SU-DHL-6 (cell line): Measurements from ENCODE around the gene SRI.

Source experiments
- H2AFZ ChIP-seq: fragments of 200-600 bp; sonication (generic); 2 replicates; pipeline ENCODE4 v1.6.1; 2014; ENCODE audit warnings: low read depth, mild to moderate bottlenecking, moderate library complexity, mixed read lengths, antibody characterized with exemption, low read length; ENCODE audit not compliant: severe bottlenecking
- H3F3A ChIP-seq: fragments of 200-600 bp; shearing (Covaris generic); 2 replicates; pipeline ENCODE4 v1.6.0; 2016; ENCODE audit warnings: antibody characterized with exemption, mild to moderate bottlenecking; ENCODE audit not compliant: insufficient read depth
- H3K27ac ChIP-seq: fragments of 200-600 bp; sonication (generic); 2 replicates; pipeline ENCODE4 v1.5.1; 2016; ENCODE audit warnings: low read depth, mild to moderate bottlenecking, low read length, moderate library complexity, mixed read lengths
- H3K27me3 ChIP-seq: fragments of 200-600 bp; sonication (generic), shearing (Covaris generic); 2 replicates; pipeline ENCODE4 v1.6.0; 2014; ENCODE audit warnings: mild to moderate bottlenecking, low read length
- H3K36me3 ChIP-seq: fragments of 200-600 bp; sonication (generic); 2 replicates; pipeline ENCODE4 v1.6.1; 2014; ENCODE audit warnings: mild to moderate bottlenecking, low read length, mixed read lengths
- H3K4me2 ChIP-seq: fragments of 300-600, 200-600 bp; shearing (Covaris generic), sonication (generic); 2 replicates; pipeline ENCODE4 v1.6.0; 2014; ENCODE audit warnings: low read length, low read depth, mild to moderate bottlenecking; ENCODE audit not compliant: poor library complexity, severe bottlenecking
- H3K4me3 ChIP-seq: fragments of 200-600 bp; sonication (generic); 2 replicates; pipeline ENCODE4 v1.5.1; 2014; ENCODE audit warnings: antibody characterized with exemption, low read length, mild to moderate bottlenecking, mixed read lengths; ENCODE audit not compliant: insufficient read depth, poor library complexity, severe bottlenecking
- H3K79me2 ChIP-seq: fragments of 200-600 bp; sonication (generic); 2 replicates; pipeline ENCODE4 v1.6.1; 2014; ENCODE audit warnings: mild to moderate bottlenecking, low read length, moderate library complexity; ENCODE audit not compliant: insufficient read depth
- H3K9ac ChIP-seq: fragments of 200-600 bp; sonication (generic); 2 replicates; pipeline ENCODE4 v1.7.0; 2014; ENCODE audit warnings: mild to moderate bottlenecking, low read length
- H3K9me2 ChIP-seq: fragments of 200-600 bp; sonication (generic); replicated peaks from 2 replicates; pipeline ENCODE4 v1.6.1; 2014; ENCODE audit warnings: low read length; ENCODE audit not compliant: insufficient read depth
- H3K9me3 ChIP-seq: fragments of 200-600 bp; sonication (generic); 2 replicates; pipeline ENCODE4 v1.6.1; 2014; ENCODE audit warnings: low read length, mixed read lengths; ENCODE audit not compliant: insufficient read depth
- H4K20me1 ChIP-seq: fragments of 200-600 bp; sonication (generic); 2 replicates; pipeline ENCODE4 v1.6.1; 2014; ENCODE audit warnings: low read depth, mild to moderate bottlenecking, antibody characterized with exemption, low read length, moderate library complexity, mixed read lengths
- CTCF ChIP-seq: fragments of 200-600 bp; sonication (generic); IDR thresholded peaks from one replicate; pipeline ENCODE4 v1.5.1; 2017; ENCODE audit warnings: antibody characterized with exemption, mild to moderate bottlenecking, low read length, moderate library complexity; ENCODE audit not compliant: insufficient read depth, poor library complexity, severe bottlenecking
- EZH2phosphoT487 ChIP-seq: fragments of 200-600 bp; sonication (generic), shearing (Covaris generic); conservative IDR thresholded peaks from 2 replicates; pipeline ENCODE4 v1.6.1; 2018; ENCODE audit warnings: mild to moderate bottlenecking, antibody characterized with exemption, low read length, moderate library complexity, mixed read lengths

SRI gene

GRCh38 chr7:88216276-88216675 is 3.6 kb downstream of the SRI start:
- H4K20me1 ChIP-seq: no peaks in the 10 kb centered on the region; the same call in 1 of the 2 replicates
- no peak overlapping the region for H2AFZ ChIP-seq
- H3F3A ChIP-seq: peaks cover 17% of the 10 kb centered on the region
- no peak overlapping the region for H3K9ac ChIP-seq
- peaks cover 36% of the 10 kb centered on the region for H3K36me3 ChIP-seq
- H3K4me3 ChIP-seq: no peak overlapping the region
- no peaks in the 10 kb centered on the region for H3K27me3 ChIP-seq
- peaks cover 58% of the 10 kb centered on the region for H3K79me2 ChIP-seq
- H3K4me2 ChIP-seq: no peak overlapping the region
- no peaks in the 10 kb centered on the region for H3K9me3 ChIP-seq
- no peak overlapping the region for H3K27ac ChIP-seq
- TF ChIP-seq EZH2phosphoT487 (no peak), CTCF (no peak)
- no peaks in the 10 kb centered on the region for H3K9me2 ChIP-seq

GRCh38 chr7:88215295-88215694 is 4.5 kb downstream of the SRI start:
- Histone ChIP-seq H4K20me1 (peaks cover 5% of the 10 kb centered on the region), H3K79me2 (peaks cover 58% of the 10 kb centered on the region), H3K9me2 (no peaks in the 10 kb centered on the region), H3K27me3 (no peaks in the 10 kb centered on the region), H3K9me3 (no peaks in the 10 kb centered on the region), H3K36me3 (peaks cover 43% of the 10 kb centered on the region), H3F3A (peaks cover 17% of the 10 kb centered on the region), H3K4me3 (no peak overlapping the region), H3K4me2 (no peak overlapping the region), H2AFZ (no peak overlapping the region), H3K9ac (no peak overlapping the region), H3K27ac (no peak overlapping the region)
- TF ChIP-seq EZH2phosphoT487: no peak
- TF ChIP-seq CTCF: no peak

GRCh38 chr7:88214456-88214855 is 5.4 kb downstream of the SRI start:
- no peak overlapping the region for H2AFZ ChIP-seq
- peaks cover 55% of the 10 kb centered on the region for H3K79me2 ChIP-seq
- no peak overlapping the region for H3K4me2 ChIP-seq
- peaks cover 5% of the 10 kb centered on the region for H4K20me1 ChIP-seq
- H3K9me3 ChIP-seq: no peaks in the 10 kb centered on the region
- H3K4me3 ChIP-seq: no peak overlapping the region
- H3F3A ChIP-seq: peaks cover 17% of the 10 kb centered on the region
- TF ChIP-seq CTCF (no peak), EZH2phosphoT487 (no peak)
- H3K27me3 ChIP-seq: no peaks in the 10 kb centered on the region
- H3K27ac ChIP-seq: no peak overlapping the region
- H3K9me2 ChIP-seq: no peaks in the 10 kb centered on the region
- H3K9ac ChIP-seq: no peak overlapping the region
- H3K36me3 ChIP-seq: peaks cover 48% of the 10 kb centered on the region
